ENCODE measurements around the gene NRCAM. TPM values are rescaled to one million over a fixed set of nuclear protein-coding genes. Genes with fewer than 3 reads are reported as not detected.

Gene NRCAM
- total and polyA plus RNA-seq, 10 of the 15 experiments (the other 5 are each of a cell fraction or from before 2014, with no cell fraction given), result 0.30 to 2.0 (median 1.0) TPM

- Histone ChIP-seq H2AFZ (ENCODE audit: control insufficient read depth, low read depth, low read length) (no peak overlapping the region), H3K4me2 (ENCODE audit: control insufficient read depth, insufficient read depth) (no peak overlapping the region), H3K4me3 (no peak overlapping the region), H3K9ac (ENCODE audit: control insufficient read depth, insufficient read depth, low read length) (no peak overlapping the region), H4K20me1 (ENCODE audit: control insufficient read depth, insufficient read depth) (no peaks in the 10 kb centered on the region), H3K27ac (ENCODE audit: control insufficient read depth, insufficient read depth) (no peak overlapping the region), H3K9me3 (replicated peaks; ENCODE audit: control insufficient read depth, insufficient read depth, low read length) (no peaks in the 10 kb centered on the region), H3K4me1 (ENCODE audit: control insufficient read depth, insufficient read depth, low read length) (no peaks in the 10 kb centered on the region), H3K79me2 (ENCODE audit: control insufficient read depth, insufficient read depth, low read length) (no peaks in the 10 kb centered on the region), H3K27me3 (replicated peaks in 1 of 2; ENCODE audit: control insufficient read depth in 2 of 2, insufficient read depth in 2 of 2, low read length in 1 of 2) (no peaks in the 10 kb centered on the region; a peak in 1 of 4 replicates), H3K36me3 (ENCODE audit: control insufficient read depth in 2 of 2, insufficient read depth in 2 of 2, low read length in 1 of 2) (no peaks in the 10 kb centered on the region)
- RAD21 ChIA-PET (ENCODE audit: unreplicated experiment), result interaction anchor here (1.1 kb wide), 1 partner anchor 11 kb away, joined by 3 read pairs; no protein-coding TSS in a partner anchor
- TF ChIP-seq SMC3 (IDR thresholded peaks at IDR 0.05; ENCODE audit: borderline replicate concordance, low read length) (no peak), BRCA1 (IDR thresholded peaks at IDR 0.05; ENCODE audit: low read depth, low read length) (no peak), KAT2A (conservative IDR thresholded peaks at IDR 0.05; ENCODE audit: control insufficient read depth, low read depth, low read length) (no peak), SUPT20H (IDR thresholded peaks at IDR 0.05; ENCODE audit: borderline replicate concordance, control insufficient read depth, low read depth, low read length) (no peak), SREBF1 (IDR thresholded peaks at IDR 0.05; ENCODE audit: low read length) (no peak), SPI1 (IDR thresholded peaks at IDR 0.05; ENCODE audit: borderline replicate concordance, insufficient read depth, low read depth, low read length) (no peak), NR2F1 (conservative IDR thresholded peaks at IDR 0.05) (no peak), TBL1XR1 (IDR thresholded peaks at IDR 0.05; ENCODE audit: low read depth, low read length) (no peak), PKNOX1 (IDR thresholded peaks at IDR 0.05) (no peak), IRF4 (IDR thresholded peaks at IDR 0.05; ENCODE audit: low read depth, low read length) (no peak), NFXL1 (IDR thresholded peaks at IDR 0.05; ENCODE audit: borderline replicate concordance) (no peak), SMAD1 (IDR thresholded peaks at IDR 0.05; ENCODE audit: low read depth, partially characterized antibody) (no peak), TCF7 (IDR thresholded peaks at IDR 0.05; ENCODE audit: borderline replicate concordance) (no peak), SREBF2 (IDR thresholded peaks at IDR 0.05; ENCODE audit: low read length) (no peak)
- TF ChIP-seq, protein P1, sequence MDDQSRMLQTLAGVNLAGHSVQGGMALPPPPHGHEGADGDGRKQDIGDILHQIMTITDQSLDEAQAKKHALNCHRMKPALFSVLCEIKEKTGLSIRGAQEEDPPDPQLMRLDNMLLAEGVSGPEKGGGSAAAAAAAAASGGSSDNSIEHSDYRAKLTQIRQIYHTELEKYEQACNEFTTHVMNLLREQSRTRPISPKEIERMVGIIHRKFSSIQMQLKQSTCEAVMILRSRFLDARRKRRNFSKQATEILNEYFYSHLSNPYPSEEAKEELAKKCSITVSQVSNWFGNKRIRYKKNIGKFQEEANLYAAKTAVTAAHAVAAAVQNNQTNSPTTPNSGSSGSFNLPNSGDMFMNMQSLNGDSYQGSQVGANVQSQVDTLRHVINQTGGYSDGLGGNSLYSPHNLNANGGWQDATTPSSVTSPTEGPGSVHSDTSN (IDR thresholded peaks at IDR 0.05; ENCODE audit: insufficient replicate concordance, low read depth, low read length), result no peak
- FAIRE-seq, result no peak
- CTCF ChIA-PET, result interaction anchor here (0.8 to 1.4 kb wide), 3 partner anchors 17 to 337 kb away, joined by 3 to 4 read pairs (median 4); no protein-coding TSS in a partner anchor
- SMC1A ChIA-PET (ENCODE audit: uncharacterized antibody, unreplicated experiment), result interaction anchor here (0.7 kb wide), 1 partner anchor 22 kb away, joined by 3 read pairs; no protein-coding TSS in a partner anchor
- WGBS (ENCODE audit: insufficient coverage, insufficient replicate concordance, low lambda C conversion rate, missing lambda C conversion rate), result 37% methylated on average over 5 of the region's 5 CpGs
- intact Hi-C loops (cut with micrococcal nuclease; ENCODE audit: unreplicated experiment), result no loop called here
- in situ Hi-C loops (cut with MboI), result no loop called here
- no peak for ATAC-seq
- POLR2A ChIA-PET, result no interaction called here
- no peak for DNase-seq (ENCODE audit: low read depth, low spot score)
- BruUV-seq (replicated peaks), result no TSS peak
These were observed 289.5 kb downstream of the NRCAM start for GRCh38 chr7:108166687-108167086.
